Mesenchymal stem cell (in vitro differentiated cells and primary cell): ENCODE results near the gene EEF1A2.
"Not testable (repeated sequence)": the region's sequence is repeated elsewhere in the genome, so short reads cannot be mapped to it uniquely, and the experiment has no call there.

Experiments
- DNase-seq: peaks from one replicate; pipeline ENCODE4 v3.0.0-alpha.2; 2013
- H2AFZ ChIP-seq: one replicate; pipeline ENCODE4 v1.6.1; 2013; ENCODE audit warnings: low read depth, mild to moderate bottlenecking, control low read depth, inconsistent platforms, low read length, moderate library complexity
- H2AK5ac ChIP-seq: 2 replicates; pipeline ENCODE4 v1.6.1; 2013; ENCODE audit warnings: low read length, moderate library complexity, mild to moderate bottlenecking, inconsistent platforms; ENCODE audit not compliant: severe bottlenecking
- H2BK120ac ChIP-seq: one replicate; pipeline ENCODE4 v1.6.1; 2013; ENCODE audit warnings: low read depth, mild to moderate bottlenecking, inconsistent platforms, low read length, moderate library complexity
- H2BK12ac ChIP-seq, 2 experiments: one replicate each; pipeline ENCODE4 v1.6.1; 2013; ENCODE audit warnings: inconsistent platforms in 2 of 2, low read length in 2 of 2, mild to moderate bottlenecking in 2 of 2, moderate library complexity in 2 of 2, control low read depth in 1 of 2
- H2BK15ac ChIP-seq: one replicate; pipeline ENCODE4 v1.6.1; 2013; ENCODE audit warnings: mild to moderate bottlenecking, low read depth, inconsistent platforms; ENCODE audit not compliant: poor library complexity, severe bottlenecking
- H2BK5ac ChIP-seq: 2 replicates; pipeline ENCODE4 v1.6.1; 2013; ENCODE audit warnings: low read depth, mild to moderate bottlenecking, low read length, control low read depth, inconsistent platforms; ENCODE audit not compliant: poor library complexity, severe bottlenecking
- H3K14ac ChIP-seq, 2 experiments: one replicate each; pipeline ENCODE4 v1.6.1; 2013; ENCODE audit warnings: inconsistent platforms in 2 of 2, low read length in 2 of 2, control low read depth in 1 of 2, mild to moderate bottlenecking in 1 of 2, moderate library complexity in 1 of 2
- H3K18ac ChIP-seq, 2 experiments: one replicate each; pipeline ENCODE4 v1.6.1; 2013; ENCODE audit warnings: inconsistent platforms in 2 of 2, low read length in 2 of 2, control low read depth in 1 of 2, low read depth in 1 of 2, mild to moderate bottlenecking in 1 of 2
- H3K23ac ChIP-seq, 2 experiments: one replicate each; pipeline ENCODE4 v1.6.1; 2013; ENCODE audit warnings: inconsistent platforms in 2 of 2, low read length in 2 of 2, mild to moderate bottlenecking in 2 of 2, moderate library complexity in 2 of 2, control low read depth in 1 of 2
- H3K27ac ChIP-seq: 2 replicates; pipeline ENCODE4 v1.5.1; 2013; ENCODE audit warnings: mild to moderate bottlenecking, moderate library complexity, low read length, control low read depth, inconsistent platforms; ENCODE audit not compliant: poor library complexity, severe bottlenecking
- H3K27me3 ChIP-seq, 2 experiments: 2 replicates each; pipeline versions ENCODE4 v1.6.1 to v1.7.0; 2013; ENCODE audit warnings: low read length in 2 of 2, mild to moderate bottlenecking in 2 of 2, moderate library complexity in 2 of 2, control low read depth in 1 of 2, inconsistent platforms in 1 of 2; ENCODE audit not compliant: control insufficient read depth in 1 of 2, insufficient read depth in 1 of 2
- H3K36me3 ChIP-seq, 2 experiments: 2 replicates each; pipeline versions ENCODE4 v1.6.1 to v1.7.0; 2013; ENCODE audit warnings: low read length in 2 of 2, control low read depth in 1 of 2, inconsistent platforms in 1 of 2, low read depth in 1 of 2, mild to moderate bottlenecking in 1 of 2; ENCODE audit not compliant: insufficient read depth in 2 of 2, control insufficient read depth in 1 of 2
- H3K4ac ChIP-seq, 2 experiments: one replicate each; pipeline ENCODE4 v1.6.1; 2013; ENCODE audit warnings: inconsistent platforms in 2 of 2, low read length in 2 of 2, mild to moderate bottlenecking in 2 of 2, moderate library complexity in 2 of 2, control low read depth in 1 of 2, low read depth in 1 of 2
- H3K4me1 ChIP-seq: 2 replicates; pipeline ENCODE4 v1.6.1; 2013; ENCODE audit warnings: low read depth, low read length, control low read depth; ENCODE audit not compliant: control insufficient read depth, insufficient read depth
- H3K4me2 ChIP-seq: 2 replicates; pipeline ENCODE4 v1.6.1; 2013; ENCODE audit warnings: low read length, mild to moderate bottlenecking, inconsistent platforms; ENCODE audit not compliant: poor library complexity, severe bottlenecking
- H3K4me3 ChIP-seq, 2 experiments: 2 replicates each; pipeline versions ENCODE4 v1.5.1 to v1.7.0; 2013; ENCODE audit warnings: low read length in 2 of 2, mild to moderate bottlenecking in 2 of 2, control low read depth in 1 of 2, low read depth in 1 of 2; ENCODE audit not compliant: insufficient read depth in 1 of 2
- H3K79me1 ChIP-seq: replicated peaks from 2 replicates; pipeline ENCODE4 v1.6.1; 2013; ENCODE audit warnings: mild to moderate bottlenecking, control low read depth, low read length, inconsistent platforms; ENCODE audit not compliant: poor library complexity, severe bottlenecking
- H3K9ac ChIP-seq: 2 replicates; pipeline ENCODE4 v1.7.0; 2013; ENCODE audit warnings: mild to moderate bottlenecking, low read length, moderate library complexity
- H3K9me3 ChIP-seq: 2 replicates; pipeline ENCODE4 v1.7.0; 2013; ENCODE audit warnings: mild to moderate bottlenecking, low read length; ENCODE audit not compliant: control insufficient read depth
- H4K8ac ChIP-seq: one replicate; pipeline ENCODE4 v1.6.1; 2013; ENCODE audit warnings: inconsistent platforms, mild to moderate bottlenecking, low read length, moderate library complexity
- H4K91ac ChIP-seq: one replicate; pipeline ENCODE4 v1.6.1; 2013; ENCODE audit warnings: mild to moderate bottlenecking, low read length, inconsistent platforms
- WGBS: methylation state at CpG from one replicate; pipeline ENCODE4 v1.1.7; 2013; ENCODE audit warnings: mixed read lengths; 5-methylcytosine and 5-hydroxymethylcytosine counted together

The EEF1A2 gene

GRCh38 chr20:63482021-63482587, 16.8 kb downstream of the EEF1A2 start:
- no peaks in the 10 kb centered on the region for H3K36me3 ChIP-seq
- H3K27ac ChIP-seq, result no peak overlapping the region
- no peak overlapping the region for H2BK12ac ChIP-seq
- H3K4ac ChIP-seq, result no peak overlapping the region
- no peak overlapping the region for H3K23ac ChIP-seq
- no peak overlapping the region for H2BK120ac ChIP-seq
- no peaks in the 10 kb centered on the region for H3K9me3 ChIP-seq
- H3K27me3 ChIP-seq, result peaks cover 58 to 74% of the 10 kb centered on the region in 2 experiments
- no peak overlapping the region for H3K14ac ChIP-seq
- H3K79me1 ChIP-seq, result no peaks in the 10 kb centered on the region
- no peak overlapping the region for H4K8ac ChIP-seq
- no peak overlapping the region for H3K4me3 ChIP-seq
- DNase-seq, result no peak
- H2BK15ac ChIP-seq, result no peak overlapping the region
- WGBS, result 35% methylated on average over 11 of the region's 11 CpGs
- H3K18ac ChIP-seq, result no peak overlapping the region
- H2BK5ac ChIP-seq, result no peak overlapping the region
- peaks cover 17% of the 10 kb centered on the region for H3K4me1 ChIP-seq
- H2AFZ ChIP-seq, result no peak overlapping the region
- H3K9ac ChIP-seq, result no peak overlapping the region
- H4K91ac ChIP-seq, result no peak overlapping the region
- no peak overlapping the region for H2AK5ac ChIP-seq
- H3K4me2 ChIP-seq, result no peak overlapping the region

DNA sequence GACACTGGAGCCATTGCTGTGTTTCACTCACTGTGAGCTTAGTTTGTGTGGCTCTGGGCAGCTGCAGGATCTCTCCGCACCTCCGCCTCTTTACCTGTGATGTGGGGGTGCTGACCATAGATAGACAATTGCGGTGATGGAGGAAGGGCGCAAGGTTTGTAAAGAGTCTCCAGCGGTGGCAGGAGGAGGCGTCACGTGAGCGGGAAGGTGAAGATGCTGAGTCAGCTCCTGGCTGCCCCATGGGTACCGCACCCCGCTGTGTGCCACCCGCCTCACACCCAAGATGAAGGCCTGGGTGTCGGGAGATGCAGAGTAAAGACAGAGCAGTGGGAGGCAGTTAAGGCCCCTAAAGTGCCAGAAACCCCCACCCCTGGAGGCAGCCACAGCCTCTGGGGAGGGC, 17.4 kb downstream of the EEF1A2 start:
- peaks cover 60 to 75% of the 10 kb centered on the region in 2 experiments for H3K27me3 ChIP-seq
- H2AFZ ChIP-seq, result no peak overlapping the region
- peaks cover 17% of the 10 kb centered on the region for H3K4me1 ChIP-seq
- no peak overlapping the region for H3K4me2 ChIP-seq
- no peaks in the 10 kb centered on the region for H3K36me3 ChIP-seq
- H2BK15ac ChIP-seq, result no peak overlapping the region
- H3K9me3 ChIP-seq, result no peaks in the 10 kb centered on the region
- H2BK5ac ChIP-seq, result no peak overlapping the region
- no peak overlapping the region for H4K91ac ChIP-seq
- no peak overlapping the region for H4K8ac ChIP-seq
- 72% methylated on average over 10 of the region's 12 CpGs for WGBS
- H2AK5ac ChIP-seq, result no peak overlapping the region
- DNase-seq, result no peak
- no peak overlapping the region for H3K9ac ChIP-seq
- no peak overlapping the region for H2BK12ac ChIP-seq
- no peak overlapping the region for H3K18ac ChIP-seq
- no peaks in the 10 kb centered on the region for H3K79me1 ChIP-seq
- H2BK120ac ChIP-seq, result no peak overlapping the region
- H3K4me3 ChIP-seq, result no peak overlapping the region
- H3K4ac ChIP-seq, result no peak overlapping the region
- H3K27ac ChIP-seq, result no peak overlapping the region
- no peak overlapping the region for H3K23ac ChIP-seq
- H3K14ac ChIP-seq, result no peak overlapping the region

DNA sequence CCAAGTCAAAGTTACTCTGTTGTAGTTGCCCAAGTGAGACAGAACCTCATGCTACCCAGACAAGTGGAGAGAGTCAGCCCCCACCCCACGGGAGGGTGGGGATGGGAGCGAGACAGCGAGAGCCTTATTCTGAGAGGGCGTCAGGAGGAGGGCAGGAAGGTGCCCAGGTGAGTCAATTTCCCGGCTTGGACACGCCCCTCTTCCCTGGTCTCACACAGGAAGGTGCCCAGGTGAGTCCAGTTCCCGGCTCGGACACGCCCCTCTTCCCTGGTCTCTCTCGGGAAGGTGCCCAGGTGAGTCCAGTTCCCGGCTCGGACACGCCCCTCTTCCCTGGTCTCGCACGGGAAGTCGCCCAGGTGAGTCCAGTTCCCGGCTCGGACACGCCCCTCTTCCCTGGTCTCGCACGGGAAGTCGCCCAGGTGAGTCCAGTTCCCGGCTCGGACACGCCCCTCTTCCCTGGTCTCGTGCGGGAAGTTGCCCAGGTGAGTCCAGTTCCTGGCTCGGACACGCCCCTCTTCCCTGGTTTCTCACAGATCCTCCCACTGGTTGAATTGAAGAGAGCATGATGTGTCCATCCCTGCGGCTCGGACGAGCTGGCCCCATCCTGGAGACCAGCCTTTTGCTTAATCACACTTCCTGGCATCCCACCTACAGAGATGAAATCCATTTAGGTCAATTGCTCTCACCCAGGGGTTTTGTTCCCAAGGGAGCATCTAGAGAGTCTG, 19.0 kb downstream of the EEF1A2 start:
- H2BK5ac ChIP-seq, H2AFZ ChIP-seq, H4K91ac ChIP-seq, H3K79me1 ChIP-seq, H2BK12ac ChIP-seq, H3K23ac ChIP-seq, H3K18ac ChIP-seq, H3K4me2 ChIP-seq, H2AK5ac ChIP-seq, DNase-seq, H3K14ac ChIP-seq, H4K8ac ChIP-seq, H3K9ac ChIP-seq, H3K4me3 ChIP-seq, H3K36me3 ChIP-seq, H3K27ac ChIP-seq, H3K9me3 ChIP-seq, H2BK15ac ChIP-seq, H3K4ac ChIP-seq, H2BK120ac ChIP-seq: not testable (repeated sequence)
- H3K4me1 ChIP-seq, result peaks cover 17% of the 10 kb centered on the region
- peaks cover 59 to 71% of the 10 kb centered on the region in 2 experiments for H3K27me3 ChIP-seq
- 69% methylated on average over 32 of the region's 32 CpGs for WGBS

DNA sequence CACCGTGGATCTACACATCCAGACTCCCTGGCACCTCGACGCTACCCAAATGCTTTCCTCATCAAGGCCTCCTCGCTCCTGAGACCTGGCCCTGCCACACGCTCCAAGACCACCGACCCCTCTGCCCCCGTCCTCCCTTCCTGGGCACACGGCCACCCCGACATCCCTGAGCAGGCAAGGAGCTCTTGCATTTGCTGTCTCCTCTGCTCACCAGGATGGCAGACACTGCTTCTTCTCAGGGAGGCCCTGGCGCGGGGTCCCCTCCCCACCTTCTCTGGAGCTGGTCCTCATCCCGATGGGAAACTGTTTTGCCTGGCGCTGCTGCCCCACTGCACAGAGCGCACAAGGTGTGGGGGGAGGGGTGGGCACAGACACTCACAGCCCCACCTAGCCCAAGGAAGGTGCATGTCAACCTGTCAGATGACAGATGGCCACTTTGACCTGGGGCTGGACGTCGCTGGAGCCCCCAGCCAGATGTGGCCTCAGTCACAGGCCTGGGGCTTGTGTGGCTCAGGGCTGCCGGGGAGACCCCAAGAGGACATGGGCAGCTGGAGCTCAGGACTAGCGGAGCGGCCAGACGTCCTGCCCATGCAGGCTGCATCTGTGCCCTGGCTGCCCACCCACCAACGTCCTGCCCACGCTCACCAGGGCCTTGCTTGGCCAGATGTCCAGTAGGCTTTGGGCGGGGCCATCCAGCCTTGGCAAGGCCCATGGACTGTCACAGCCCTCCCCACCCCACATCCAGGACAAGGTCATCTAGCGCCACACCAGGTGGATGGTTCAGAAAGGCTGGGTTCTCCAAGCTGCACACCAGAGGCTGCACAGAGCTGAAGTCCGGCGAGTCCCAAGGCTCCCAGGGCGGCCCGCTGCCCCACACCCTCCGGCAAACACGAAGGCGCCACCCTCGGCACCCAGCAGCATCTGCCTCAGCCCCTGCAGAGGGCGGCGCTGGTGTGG, 20.3 kb downstream of the EEF1A2 start:
- Histone ChIP-seq H3K4me1 (peaks cover 15% of the 10 kb centered on the region), H3K36me3 (no peaks in the 10 kb centered on the region), H2AFZ (no peak overlapping the region), H2BK5ac (no peak overlapping the region), H3K4ac (no peak overlapping the region), H3K23ac (no peak overlapping the region), H3K9ac (no peak overlapping the region), H4K8ac (no peak overlapping the region), H2BK12ac (no peak overlapping the region), H3K79me1 (no peaks in the 10 kb centered on the region), H4K91ac (no peak overlapping the region), H3K18ac (no peak overlapping the region), H2AK5ac (no peak overlapping the region), H2BK120ac (no peak overlapping the region), H2BK15ac (no peak overlapping the region), H3K9me3 (no peaks in the 10 kb centered on the region), H3K4me3 (no peak overlapping the region), H3K14ac (no peak overlapping the region), H3K27ac (no peak overlapping the region), H3K4me2 (no peak overlapping the region), H3K27me3 (peaks cover 60 to 82% of the 10 kb centered on the region in 2 experiments)
- DNase-seq, result no peak
- 90% methylated on average over 34 of the region's 34 CpGs for WGBS
